ENCODE measurements around the gene EPM2A.

DNA sequence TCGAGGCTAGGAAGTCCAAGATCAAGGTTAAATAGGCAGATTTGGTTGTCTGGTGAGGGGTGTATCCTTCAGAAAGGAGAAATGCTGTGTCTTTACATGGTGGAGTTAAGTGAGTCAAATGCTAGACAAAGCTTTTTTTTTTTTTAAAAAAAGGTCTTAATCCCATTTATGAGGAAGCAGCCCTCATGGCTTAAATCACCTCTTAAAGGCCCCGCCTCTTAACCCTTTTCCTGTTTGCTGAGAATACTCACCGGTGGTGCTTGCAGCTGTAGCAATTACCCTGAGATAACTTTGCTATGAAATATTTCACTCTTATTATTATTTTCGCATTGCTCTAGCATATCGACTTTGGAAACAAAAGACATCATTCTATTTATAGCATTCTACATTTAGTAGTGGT lies 48.5 kb upstream of the EPM2A start:
- no peak for TF ChIP-seq SP1 (IDR thresholded peaks at IDR 0.05; ENCODE audit: low read depth, low read length)
- TF ChIP-seq CTCF (IDR thresholded peaks at IDR 0.05 in 2 of 3, conservative IDR thresholded peaks at IDR 0.05 in 1 of 3; ENCODE audit: control insufficient read depth in 2 of 3, extremely low read depth in 1 of 3, insufficient read depth in 1 of 3, low read depth in 3 of 3, low read length in 3 of 3) = no peak
- no peak for TF ChIP-seq PKNOX1 (IDR thresholded peaks at IDR 0.05)
- TF ChIP-seq SMAD5 (IDR thresholded peaks at IDR 0.05; ENCODE audit: low read depth) = no peak
